PC-3 (cell line): ENCODE measurements around the gene MIDN. TPM values are rescaled to one million over a fixed set of nuclear protein-coding genes. Genes with fewer than 3 reads are reported as not detected.

Experiments
- ATAC-seq: fragments of 200-7000 bp; cut with Tn5 transposase; 2 replicates; pipeline ENCODE4 v1.9.1; 2020; ENCODE audit warnings: mild to moderate bottlenecking, moderate library complexity
- BruUV-seq: library from RNA; stranded (reverse); fragments of 400-500 nt; replicated peaks from 2 replicates; lab custom pipeline; 2021; lab: Mats Ljungman, UMichigan
- CTCF ChIA-PET: fragments of 300-600 bp; sonication (Branson Sonifier 250); formaldehyde crosslinking; loops from one replicate; lab custom pipeline; 2022; ENCODE audit warnings: antibody characterized with exemption; lab: Charles Lee
- POLR2A ChIA-PET: fragments of 300-600 bp; sonication (Branson Sonifier 250); formaldehyde crosslinking; loops from one replicate; lab custom pipeline; 2022; ENCODE audit warnings: antibody characterized with exemption; ENCODE audit not compliant: unreplicated experiment; lab: Charles Lee
- DNase-seq: peaks from one replicate; pipeline ENCODE4 v3.0.0-alpha.2; 2015
- H2AFZ ChIP-seq: fragments of 300-600 bp; sonication (generic); 2 replicates; pipeline ENCODE4 v1.6.0; 2016; ENCODE audit warnings: antibody characterized with exemption, low read length
- H3F3A ChIP-seq: fragments of 300-600 bp; sonication (generic); one replicate; pipeline ENCODE4 v1.6.0; 2017; ENCODE audit warnings: antibody characterized with exemption, low read length, control low read depth, mild to moderate bottlenecking; ENCODE audit not compliant: unreplicated experiment
- H3K27ac ChIP-seq: fragments of 300-600 bp; sonication (generic); 2 replicates; pipeline ENCODE4 v1.5.1; 2016; ENCODE audit warnings: mild to moderate bottlenecking, low read length
- H3K27me3 ChIP-seq: fragments of 300-600 bp; sonication (generic); 2 replicates; pipeline ENCODE4 v1.6.1; 2016; ENCODE audit warnings: low read length, mixed read lengths
- H3K36me3 ChIP-seq: fragments of 300-600 bp; sonication (generic); 2 replicates; pipeline ENCODE4 v1.6.1; 2016; ENCODE audit warnings: low read depth, mixed run types, low read length, mixed read lengths
- H3K4me1 ChIP-seq: fragments of 300-600 bp; sonication (generic); 2 replicates; pipeline ENCODE4 v1.5.1; 2016; ENCODE audit warnings: low read length; ENCODE audit not compliant: insufficient read depth
- H3K4me2 ChIP-seq: fragments of 300-600 bp; sonication (generic); 2 replicates; pipeline ENCODE4 v1.6.0; 2016; ENCODE audit warnings: low read length
- H3K4me3 ChIP-seq: fragments of 300-600 bp; sonication (generic); 2 replicates; pipeline ENCODE4 v1.5.1; 2016; ENCODE audit warnings: mild to moderate bottlenecking, low read length, mixed read lengths
- H3K79me2 ChIP-seq: fragments of 300-600 bp; sonication (generic); 2 replicates; pipeline ENCODE4 v1.6.1; 2017; ENCODE audit warnings: low read length, mixed read lengths
- H3K9ac ChIP-seq: fragments of 300-600 bp; sonication (generic); 2 replicates; pipeline ENCODE4 v1.6.0; 2016; ENCODE audit warnings: mild to moderate bottlenecking, low read length
- H3K9me2 ChIP-seq: fragments of 300-600 bp; sonication (generic); replicated peaks from 2 replicates; pipeline ENCODE4 v1.6.1; 2016; ENCODE audit warnings: mixed run types, low read length, mixed read lengths
- H3K9me3 ChIP-seq: fragments of 300-600 bp; sonication (generic); 2 replicates; pipeline ENCODE4 v1.6.1; 2016; ENCODE audit warnings: low read length, mixed read lengths
- H4K20me1 ChIP-seq: fragments of 300-600 bp; sonication (generic); 2 replicates; pipeline ENCODE4 v1.6.1; 2016; ENCODE audit warnings: low read length, mixed read lengths
- CTCF ChIP-seq: fragments of 300-600 bp; sonication (generic); conservative IDR thresholded peaks from 2 replicates; pipeline ENCODE4 v1.5.1; 2017; ENCODE audit warnings: antibody characterized with exemption, low read depth, mild to moderate bottlenecking, low read length
- EZH2 ChIP-seq: fragments of 300-600 bp; sonication (generic); IDR thresholded peaks from one replicate; pipeline ENCODE4 v1.6.1; 2017; ENCODE audit warnings: antibody characterized with exemption, mild to moderate bottlenecking, low read length; ENCODE audit not compliant: unreplicated experiment
- EZH2phosphoT487 ChIP-seq: fragments of 300-600 bp; sonication (generic); IDR thresholded peaks from 2 replicates; pipeline ENCODE4 v1.6.1; 2018; ENCODE audit warnings: mild to moderate bottlenecking, antibody characterized with exemption, low read length, borderline replicate concordance
- intact Hi-C: fragments of 100-400 bp; cut with micrococcal nuclease; formaldehyde crosslinking; loops from 2 replicates; pipeline ENCODE4 v1.9.0; 2023
- total RNA-seq: library from RNA; depleted of rRNA; stranded (reverse); fragments of >200 nt; gene quantifications from 2 replicates; pipeline ENCODE4 v1.2.3, GENCODE V29; 2014

The MIDN gene
- total RNA-seq, 1 experiment from 2014 or later, result 17.3 TPM

GRCh38 chr19:1284293-1284978, 36.1 kb downstream of the MIDN start:
- H3K27ac ChIP-seq, result no peak overlapping the region
- TF ChIP-seq EZH2 (no peak), CTCF (no peak), EZH2phosphoT487 (no peak)
- ChIA-PET POLR2A (no interaction called here), CTCF (no interaction called here)
- intact Hi-C loops, result no loop called here
- no peaks in the 10 kb centered on the region for H3K4me1 ChIP-seq
- H3K9me2 ChIP-seq, result no peaks in the 10 kb centered on the region
- no peaks in the 10 kb centered on the region for H3K9me3 ChIP-seq
- H3K4me2 ChIP-seq, result no peak overlapping the region
- no peaks in the 10 kb centered on the region for H3K36me3 ChIP-seq
- no peak overlapping the region for H2AFZ ChIP-seq
- DNase-seq (no peak), ATAC-seq (no peak)
- no peaks in the 10 kb centered on the region for H3F3A ChIP-seq
- BruUV-seq, result no TSS peak
- no peaks in the 10 kb centered on the region for H4K20me1 ChIP-seq
- H3K9ac ChIP-seq, result no peak overlapping the region
- H3K27me3 ChIP-seq, result peaks cover 31% of the 10 kb centered on the region
- H3K79me2 ChIP-seq, result no peaks in the 10 kb centered on the region
- no peak overlapping the region for H3K4me3 ChIP-seq

GRCh38 chr19:1284979-1285736, 36.8 kb downstream of the MIDN start:
- no peak overlapping the region for H3K27ac ChIP-seq
- no peak overlapping the region for H3K4me2 ChIP-seq
- H3K79me2 ChIP-seq, result no peaks in the 10 kb centered on the region
- DNase-seq (no peak), ATAC-seq (no peak)
- no peak overlapping the region for H3K9ac ChIP-seq
- no TSS peak for BruUV-seq
- H3K36me3 ChIP-seq, result no peaks in the 10 kb centered on the region
- intact Hi-C loops, result no loop called here
- CTCF ChIA-PET, result no interaction called here
- no peaks in the 10 kb centered on the region for H3K4me1 ChIP-seq
- H4K20me1 ChIP-seq, result no peaks in the 10 kb centered on the region
- no peak overlapping the region for H3K4me3 ChIP-seq
- no peaks in the 10 kb centered on the region for H3K9me3 ChIP-seq
- H3K9me2 ChIP-seq, result no peaks in the 10 kb centered on the region
- H3F3A ChIP-seq, result no peaks in the 10 kb centered on the region
- H3K27me3 ChIP-seq, result peaks cover 38% of the 10 kb centered on the region
- POLR2A ChIA-PET, result no interaction called here
- H2AFZ ChIP-seq, result no peak overlapping the region
- no peak for TF ChIP-seq CTCF
- no peak for TF ChIP-seq EZH2phosphoT487
- TF ChIP-seq EZH2, result no peak
